ENCODE measurements around the gene ERMP1.

ERMP1 gene

DNA sequence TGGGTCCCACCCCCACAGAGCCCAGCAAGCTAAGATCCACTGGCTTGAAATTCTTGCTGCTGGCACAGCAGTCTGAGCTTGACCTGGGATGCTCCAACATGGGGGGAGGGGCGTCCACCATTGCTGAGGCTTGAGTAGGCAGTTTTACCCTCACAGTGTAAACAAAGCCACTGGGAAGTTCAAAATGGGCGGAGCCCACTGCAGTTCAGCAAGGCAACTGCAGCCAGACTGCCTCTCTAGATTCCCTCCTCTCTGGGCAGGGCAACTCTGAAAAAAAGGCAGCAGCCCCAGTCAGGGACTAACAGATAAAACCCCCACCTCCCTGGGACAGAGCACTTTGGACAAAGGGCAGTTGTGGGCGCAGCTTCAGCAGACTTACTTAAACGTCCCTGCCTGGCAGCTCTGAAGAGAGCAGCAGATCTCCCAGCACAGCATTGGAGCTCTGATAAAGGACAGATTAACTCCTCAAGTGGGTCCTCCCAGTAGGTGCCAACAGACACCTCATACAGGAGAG, 53.2 kb downstream of the ERMP1 start:
- peak; percentile 59 for DNase-seq

DNA sequence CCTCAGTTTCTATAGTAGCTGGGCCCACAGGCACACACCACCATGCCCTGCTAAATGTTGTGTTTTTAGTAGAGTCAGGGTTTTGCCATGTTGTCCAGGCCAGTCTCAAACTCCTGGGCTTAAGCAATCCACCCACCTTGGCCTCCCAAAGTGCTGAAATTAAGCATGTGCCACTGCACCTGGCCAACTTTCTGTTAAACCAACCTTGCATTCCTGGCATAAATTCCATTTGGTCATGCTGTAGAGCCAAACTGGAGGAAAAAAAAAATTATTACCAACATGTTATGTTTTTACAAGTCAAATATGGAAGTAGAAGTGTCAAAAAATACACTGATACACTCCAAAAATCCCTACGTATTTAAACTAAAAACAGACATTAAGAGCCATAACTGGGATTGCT, 54.1 kb downstream of the ERMP1 start:
- DNase-seq = no peak

DNA sequence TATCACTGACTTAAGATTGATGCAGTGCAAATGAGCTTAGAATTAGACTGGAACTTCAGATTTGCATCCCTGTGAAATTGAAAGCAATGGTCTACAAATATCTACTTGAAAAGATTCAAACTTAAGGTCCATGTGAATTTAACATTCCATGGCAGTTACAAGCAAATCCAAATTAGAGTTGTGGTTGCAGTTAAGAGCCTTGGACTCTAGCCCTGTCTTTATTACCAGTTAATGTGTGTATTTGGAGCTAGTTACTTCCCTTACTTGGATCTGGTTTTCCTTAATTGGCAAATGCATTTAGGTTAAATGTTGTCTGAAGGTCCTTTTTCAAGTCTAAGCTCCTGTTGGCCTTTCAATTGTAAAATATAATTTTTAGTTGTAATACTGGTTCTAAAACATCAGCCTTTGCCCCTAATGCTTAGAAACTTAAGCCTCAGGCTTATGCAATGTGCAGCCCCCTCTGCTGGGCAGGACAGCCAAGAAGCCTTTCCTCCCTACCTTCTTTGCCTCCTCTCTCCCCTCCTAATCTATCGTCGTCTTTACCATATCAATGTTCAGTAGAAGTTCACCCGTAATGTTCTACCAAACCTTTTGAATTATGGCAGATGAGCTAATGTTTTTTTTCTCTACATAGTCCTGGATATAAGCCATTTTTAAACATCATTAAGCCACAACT, 59.5 kb downstream of the ERMP1 start:
- DNase-seq = no peak

DNA sequence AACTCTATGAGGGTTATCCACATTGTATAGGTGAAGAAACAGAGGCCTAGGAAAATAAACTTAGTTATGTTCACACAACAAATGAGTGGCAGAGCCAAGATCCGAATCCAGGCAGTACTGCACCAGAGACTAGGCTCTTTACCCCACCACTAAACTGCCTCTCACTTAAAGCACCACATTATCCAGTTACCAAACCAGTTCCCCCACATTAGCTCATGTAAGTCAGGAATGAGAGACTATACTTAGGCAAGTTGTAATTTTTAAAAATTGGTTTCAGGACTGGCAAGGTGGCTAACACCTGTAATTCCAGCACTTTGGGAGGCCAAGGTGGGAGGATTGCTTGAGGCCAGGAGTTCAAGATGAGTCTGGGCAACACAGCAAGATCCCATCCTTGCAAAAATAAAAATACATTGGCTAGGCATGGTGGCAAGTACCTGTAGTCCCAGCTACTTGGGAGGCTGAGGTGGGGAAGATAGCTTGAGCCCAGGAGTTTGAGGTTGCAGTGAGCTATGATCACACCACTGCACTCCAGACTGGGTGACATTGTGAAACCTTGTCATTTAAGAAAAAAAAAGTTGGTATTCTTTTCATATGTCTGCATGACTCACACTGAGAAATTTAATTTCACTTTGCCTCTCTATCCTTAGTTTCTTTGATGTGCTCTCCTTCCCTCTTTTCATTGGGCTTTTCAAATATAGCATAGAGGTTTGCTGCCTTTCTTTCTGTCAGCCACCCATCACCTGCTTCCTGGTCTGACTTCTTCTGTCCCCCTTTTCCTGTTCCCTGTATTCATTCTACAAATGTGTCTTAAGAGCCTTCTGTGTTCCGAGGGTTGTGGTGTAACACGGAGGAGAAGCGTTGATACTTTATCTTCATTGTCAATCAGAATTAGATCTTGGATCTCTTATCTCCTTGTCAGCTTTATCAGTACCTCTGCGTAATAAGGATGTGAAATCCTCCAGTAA, 64.7 kb downstream of the ERMP1 start:
- DNase-seq = no peak

DNA sequence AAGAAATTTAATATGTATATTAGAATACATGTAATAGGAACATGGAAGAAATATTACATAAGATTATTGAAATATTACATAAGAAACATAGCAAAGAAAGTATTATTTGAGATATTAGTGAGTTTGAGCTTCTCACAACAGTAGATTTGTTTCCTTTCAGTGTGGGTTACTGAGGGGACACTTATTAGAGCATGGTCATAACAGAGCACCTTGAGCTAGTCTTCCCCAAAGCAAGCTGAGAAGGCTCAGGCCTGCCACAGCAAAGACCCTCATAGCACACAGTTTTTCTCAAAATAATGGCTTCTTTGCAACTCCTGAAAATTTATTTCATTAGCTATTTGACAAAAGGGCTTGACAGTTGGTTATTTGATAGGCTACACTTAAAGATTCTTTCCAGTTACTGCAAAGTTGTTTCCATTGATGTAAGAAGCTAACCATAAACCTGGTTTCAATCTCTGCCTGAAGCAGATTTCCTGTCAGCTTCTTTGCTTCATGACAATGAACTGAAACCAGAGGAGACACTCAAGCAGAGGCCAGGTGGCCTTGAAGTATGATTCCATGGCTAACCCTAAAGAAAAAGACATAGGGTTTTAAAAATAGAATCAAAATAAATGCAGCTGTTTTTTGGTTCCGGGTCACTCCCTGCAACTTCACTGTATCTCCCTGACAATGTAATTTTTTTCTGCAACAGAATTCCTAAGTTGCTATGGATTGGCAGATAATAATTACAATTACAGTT, 68.6 kb downstream of the ERMP1 start:
- no peak for DNase-seq

DNA sequence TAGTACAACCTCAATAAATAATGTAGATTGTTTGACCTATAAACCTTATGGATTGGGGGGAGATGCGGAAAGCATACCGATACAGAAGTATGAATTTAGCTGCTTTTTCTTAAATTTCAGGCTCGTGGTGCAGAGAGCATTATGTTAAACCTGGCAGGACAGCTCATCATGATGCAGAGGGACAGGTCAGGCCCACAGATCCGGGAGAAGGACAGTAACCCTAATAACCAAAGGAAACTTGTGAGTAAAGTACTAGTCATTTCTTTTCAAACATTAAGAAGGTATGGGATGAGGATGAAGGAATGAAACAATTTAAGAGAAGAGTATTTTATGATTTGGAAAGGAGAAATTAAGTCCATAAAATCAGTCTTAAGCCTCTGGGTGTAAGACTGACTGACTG, 70.5 kb downstream of the ERMP1 start:
- DNase-seq = no peak

DNA sequence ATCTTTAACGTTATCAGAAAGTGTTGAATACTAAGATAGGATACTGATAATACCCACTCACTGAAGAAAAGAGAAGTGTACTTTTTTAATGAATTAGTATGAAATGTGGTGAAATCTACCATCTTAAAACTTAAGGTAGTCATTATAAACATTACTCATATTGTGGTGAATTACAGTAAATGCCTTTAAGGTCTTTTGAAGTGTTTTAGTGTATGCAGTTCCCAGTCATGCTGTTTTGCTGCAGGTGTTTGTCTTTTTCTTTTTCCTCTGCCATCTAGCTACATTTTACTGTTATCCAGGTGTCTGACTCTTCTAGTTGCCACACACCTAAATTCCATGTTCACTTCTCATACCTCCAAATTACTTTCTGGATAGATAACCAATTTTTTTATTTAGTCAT, 72.6 kb downstream of the ERMP1 start:
- no peak for DNase-seq

DNA sequence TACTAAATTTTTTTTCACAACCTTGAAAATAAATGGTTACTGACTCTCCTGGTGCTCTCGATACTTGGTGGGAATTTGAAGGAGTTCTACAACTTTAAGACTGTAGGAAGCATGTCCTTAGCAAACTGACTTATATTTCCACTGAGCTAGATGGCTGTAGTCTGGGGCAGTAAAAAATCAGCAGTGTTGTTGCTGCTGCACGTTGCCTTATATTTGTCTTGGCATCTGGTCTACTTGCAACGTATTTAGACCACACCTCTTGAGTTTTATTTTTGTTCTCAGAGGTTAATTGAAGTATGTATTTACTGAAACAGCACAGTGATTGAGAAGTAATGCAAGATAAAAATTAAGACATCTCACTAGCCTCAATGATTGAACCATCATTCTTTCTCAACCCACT, 76.3 kb downstream of the ERMP1 start:
- no peak for DNase-seq

DNA sequence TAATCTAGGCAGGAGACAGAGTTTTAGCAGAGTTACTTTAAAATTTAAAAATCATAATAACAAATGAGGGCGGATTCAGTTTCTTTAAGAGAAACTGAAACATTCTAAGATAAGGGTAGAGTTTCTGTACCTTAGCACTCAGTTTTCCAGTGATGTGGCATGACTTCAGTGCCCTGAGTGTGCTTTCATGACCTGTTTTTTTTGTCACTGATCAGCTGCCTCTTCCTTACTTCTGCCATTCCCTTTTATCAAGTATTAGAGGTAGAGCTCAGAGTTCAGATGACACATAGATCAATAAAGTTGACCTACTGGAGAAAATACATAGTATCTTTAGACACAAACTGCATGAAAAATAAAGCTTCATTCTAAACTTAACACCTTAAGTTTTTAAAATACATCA, 82.3 kb downstream of the ERMP1 start:
- DNase-seq = no peak

DNA sequence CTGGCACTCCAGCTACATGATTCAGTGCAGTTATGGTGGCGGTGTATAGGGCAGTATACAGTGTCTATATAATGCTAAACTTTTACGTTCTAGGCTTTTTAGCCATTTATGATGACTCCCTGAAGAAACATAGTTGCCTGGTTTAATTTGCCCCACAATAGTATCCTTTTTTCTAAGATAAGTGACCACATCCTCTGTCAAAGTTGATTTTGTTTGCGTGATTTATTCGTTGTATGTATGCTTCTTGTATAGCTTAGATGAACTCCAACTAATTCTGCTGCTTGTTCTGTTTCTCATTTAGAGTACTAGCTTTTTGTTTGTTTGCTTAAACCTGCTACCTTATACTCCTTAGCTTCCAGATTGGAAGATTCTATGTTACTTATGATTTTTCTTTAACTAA, 83.6 kb downstream of the ERMP1 start:
- no peak for DNase-seq

DNA sequence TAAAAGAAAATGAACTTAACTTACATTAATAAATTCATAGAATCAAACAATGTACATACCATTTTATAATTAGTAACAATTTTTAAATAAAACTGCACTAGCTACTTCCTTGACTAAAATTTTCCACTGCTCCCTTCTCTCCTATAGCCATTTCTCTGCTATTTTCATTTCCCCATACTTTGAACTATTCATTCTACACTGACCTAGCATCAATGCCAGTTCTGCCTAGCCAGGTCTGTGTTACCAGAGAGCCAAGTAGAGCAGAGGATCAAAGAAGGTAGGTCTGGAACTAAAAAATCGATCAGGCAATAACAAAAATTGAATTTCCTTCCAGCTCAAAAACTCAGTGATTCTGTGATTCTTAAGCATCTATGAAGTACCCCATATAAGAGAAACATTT, 84.5 kb downstream of the ERMP1 start:
- DNase-seq = no peak

DNA sequence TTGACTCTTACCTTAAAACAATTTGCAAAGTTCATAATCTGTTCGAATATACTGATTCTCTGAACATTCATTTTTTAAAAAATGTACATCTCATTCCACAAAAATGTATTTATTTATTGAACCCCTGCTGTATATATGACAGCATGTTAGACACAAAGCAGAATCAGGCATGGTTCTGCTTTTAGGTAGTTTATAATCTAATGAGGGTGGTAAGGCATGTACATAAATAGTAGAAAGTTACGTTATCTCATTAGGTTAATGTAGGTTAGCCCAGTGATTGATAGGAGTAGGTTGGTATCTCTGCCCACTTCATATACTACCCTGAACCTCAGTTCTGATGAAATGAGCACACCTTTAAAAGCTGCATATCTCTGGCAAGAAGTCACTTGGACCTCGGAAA, 89.8 kb downstream of the ERMP1 start:
- DNase-seq = no peak

DNA sequence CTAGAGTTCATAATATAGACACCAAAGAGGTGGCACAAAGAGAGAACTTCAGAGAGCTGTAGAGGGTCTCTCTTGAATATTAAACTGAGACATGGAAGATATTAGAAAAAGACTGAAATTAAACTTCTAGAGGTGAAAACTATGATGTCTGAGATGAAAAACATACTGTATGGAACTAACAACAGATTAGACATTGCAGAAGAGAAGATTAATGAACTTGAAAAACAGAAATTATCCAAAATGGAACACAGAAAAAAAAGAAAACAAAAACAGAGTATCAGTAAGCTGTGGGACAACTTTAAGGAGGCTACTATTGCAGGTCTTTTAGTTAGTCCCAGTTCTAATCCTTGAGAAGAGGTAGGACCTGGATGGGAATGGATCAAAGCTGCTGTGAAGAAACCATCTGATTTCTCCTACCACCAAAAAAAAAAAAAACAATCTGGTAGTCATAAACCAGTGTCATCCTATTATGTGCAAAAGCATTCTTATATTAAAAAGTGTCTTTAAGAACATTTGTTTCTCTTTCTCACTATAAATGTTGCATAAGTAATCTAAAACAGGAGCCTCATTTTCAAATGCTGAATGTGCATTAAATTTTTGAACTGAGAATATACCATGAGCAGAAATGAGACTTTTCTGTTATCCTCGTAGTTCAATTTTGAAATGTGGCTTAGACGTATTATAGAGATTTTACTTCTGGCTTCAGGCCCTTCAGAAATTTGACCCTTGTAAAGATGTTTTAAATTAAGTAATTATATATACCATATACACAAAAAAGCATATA, 96.2 kb downstream of the ERMP1 start:
- no peak for DNase-seq

DNA sequence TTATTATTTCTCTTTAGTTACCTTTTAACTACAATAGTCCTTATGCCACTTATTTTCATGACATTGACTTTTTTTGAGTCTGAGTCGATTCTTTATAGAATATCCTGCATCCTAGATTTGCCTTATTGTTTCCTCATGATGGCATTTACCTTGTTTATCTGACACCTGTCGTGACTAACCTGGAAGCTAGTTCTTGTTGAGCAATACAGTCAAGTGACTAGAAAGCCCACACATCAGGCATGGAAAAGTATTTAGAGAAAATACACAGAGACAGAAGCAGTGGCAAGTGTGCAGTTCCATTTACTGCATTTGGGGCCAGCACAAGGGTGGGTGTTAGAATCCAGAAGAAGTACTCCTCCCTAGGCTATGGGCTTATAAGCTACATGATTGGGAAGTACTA, 97.8 kb downstream of the ERMP1 start:
- no peak for DNase-seq

All from hematopoietic multipotent progenitor cell treated with erythropoietin and hydrocortisone succinate and interleukin-3 and kit ligand, for 8 days (in vitro differentiated cells).